B cell (primary cell): ENCODE results near the gene LRP5. TPM values are rescaled to one million over a fixed set of nuclear protein-coding genes. Genes with fewer than 3 reads are reported as not detected.

Experiments
- ATAC-seq: fragments of 200-7000 bp; cut with Tn5 transposase; one replicate; pipeline ENCODE4 v1.10.0; 2021; ENCODE audit warnings: low read depth, mild to moderate bottlenecking, moderate number of reproducible peaks, moderate library complexity
- CTCF ChIA-PET: fragments of 350-600 bp; sonication (Branson Sonifier 250); formaldehyde crosslinking; loops from one replicate; lab custom pipeline; 2021; ENCODE audit warnings: antibody characterized with exemption, inconsistent platforms; lab: Charles Lee
- POLR2A ChIA-PET: fragments of 350-600 bp; sonication (Branson Sonifier 250); formaldehyde crosslinking; loops from one replicate; lab custom pipeline; 2021; ENCODE audit warnings: antibody characterized with exemption; lab: Charles Lee
- DNase-seq: peaks from one replicate; pipeline ENCODE4 v3.0.0; 2013
- H2AFZ ChIP-seq: 2 replicates; pipeline ENCODE4 v1.6.1; 2012; ENCODE audit warnings: mild to moderate bottlenecking, low read depth, low read length; ENCODE audit not compliant: insufficient read depth, poor library complexity, severe bottlenecking
- H3K27ac ChIP-seq, 2 donors: 1 replicate in 1 of 2; 2 replicates in 1 of 2; pipeline ENCODE4 v1.5.1; 2012 to 2013; ENCODE audit warnings: low read length in 2 of 2, mild to moderate bottlenecking in 2 of 2, moderate library complexity in 1 of 2
- H3K27me3 ChIP-seq, 4 experiments: fragments of 200-600 bp in 1 of 4; sonication (generic) in 1 of 4; replicated peaks in 1 of 4; 1 replicate in 2 of 4; 2 replicates in 2 of 4; pipeline versions ENCODE4 v1.6.1 to v1.7.0; 2013 to 2016; ENCODE audit warnings: low read length in 3 of 4, mild to moderate bottlenecking in 2 of 4, mixed read lengths in 1 of 4, moderate library complexity in 1 of 4; ENCODE audit not compliant: insufficient read depth in 4 of 4, control insufficient read depth in 3 of 4; ENCODE audit errors: control extremely low read depth in 1 of 4
- H3K36me3 ChIP-seq, 2 experiments: replicated peaks in 1 of 2; 1 replicate in 1 of 2; 2 replicates in 1 of 2; pipeline versions ENCODE4 v1.6.1 to v1.7.1; 2013; ENCODE audit warnings: low read length in 1 of 2; ENCODE audit not compliant: insufficient read depth in 2 of 2, control insufficient read depth in 1 of 2; ENCODE audit errors: control extremely low read depth in 1 of 2, extremely low read depth in 1 of 2
- H3K4me1 ChIP-seq, 2 donors: fragments of 200-600 bp in 1 of 2; sonication (generic) in 1 of 2; 1 replicate in 1 of 2; 2 replicates in 1 of 2; pipeline versions ENCODE4 v1.5.1 to v1.6.1; 2013 to 2017; ENCODE audit warnings: low read length in 2 of 2; ENCODE audit not compliant: control insufficient read depth in 2 of 2, insufficient read depth in 2 of 2
- H3K4me2 ChIP-seq: replicated peaks from 2 replicates; pipeline ENCODE3; 2012; ENCODE audit warnings: mild to moderate bottlenecking, low read depth, low read length; ENCODE audit not compliant: poor library complexity, severe bottlenecking
- H3K4me3 ChIP-seq, 5 experiments: fragments of 200-600 bp in 1 of 5; sonication (generic) in 1 of 5; 1 replicate in 3 of 5; 2 replicates in 2 of 5; pipeline versions ENCODE4 v1.5.1 to v1.7.0; 2011 to 2016; ENCODE audit warnings: low read length in 4 of 5, mild to moderate bottlenecking in 4 of 5, low read depth in 2 of 5, control low read depth in 1 of 5, moderate library complexity in 1 of 5; ENCODE audit not compliant: insufficient read depth in 1 of 5; ENCODE audit errors: control extremely low read depth in 1 of 5, extremely low read depth in 1 of 5
- H3K79me2 ChIP-seq: fragments of 200-600 bp; sonication (generic); one replicate; pipeline ENCODE4 v1.6.0; 2016; ENCODE audit warnings: low read length; ENCODE audit not compliant: control insufficient read depth, insufficient read depth
- H3K9ac ChIP-seq: fragments of 200-600 bp; sonication (generic); 2 replicates; pipeline ENCODE4 v1.6.1; 2017; ENCODE audit warnings: mild to moderate bottlenecking, low read length, moderate library complexity
- H3K9me3 ChIP-seq, 3 donors: one replicate each; pipeline versions ENCODE4 v1.6.1 to v1.7.1; 2013; ENCODE audit warnings: low read length in 2 of 3; ENCODE audit not compliant: control insufficient read depth in 2 of 3, insufficient read depth in 1 of 3; ENCODE audit errors: control extremely low read depth in 1 of 3
- H4K20me1 ChIP-seq: 2 replicates; pipeline ENCODE4 v1.6.0; 2012; ENCODE audit warnings: mild to moderate bottlenecking, low read length; ENCODE audit not compliant: insufficient read depth, control insufficient read depth, poor library complexity, severe bottlenecking
- H3K27ac Mint-ChIP-seq: one replicate; pipeline ENCODE4 v1.8.0; 2021; ENCODE audit warnings: mixed read lengths
- H3K27me3 Mint-ChIP-seq: one replicate; pipeline ENCODE4 v1.8.0; 2021; ENCODE audit warnings: mixed read lengths
- H3K4me1 Mint-ChIP-seq: one replicate; pipeline ENCODE4 v1.8.0; 2021; ENCODE audit warnings: mixed read lengths
- H3K4me3 Mint-ChIP-seq: one replicate; pipeline ENCODE4 v1.8.0; 2021; ENCODE audit warnings: mixed read lengths
- H3K9me3 Mint-ChIP-seq: one replicate; pipeline ENCODE4 v1.8.0; 2022; ENCODE audit warnings: mixed read lengths; ENCODE audit not compliant: insufficient read depth
- EZH2 ChIP-seq: IDR thresholded peaks from 2 replicates; pipeline ENCODE4 v1.6.1; 2012; ENCODE audit warnings: borderline replicate concordance, low read depth, mild to moderate bottlenecking, moderate library complexity, low read length; ENCODE audit not compliant: insufficient read depth, poor library complexity, severe bottlenecking
- WGBS: methylation state at CpG from one replicate; pipeline ENCODE4 v1.1.5; 2013; ENCODE audit warnings: missing lambda C conversion rate; ENCODE audit not compliant: insufficient coverage; 5-methylcytosine and 5-hydroxymethylcytosine counted together
- intact Hi-C: fragments of 100-400 bp; cut with micrococcal nuclease; formaldehyde crosslinking; loops from one replicate; pipeline ENCODE4 v1.10.0; 2022
- polyA plus RNA-seq: library from polyadenylated mRNA; depleted of rRNA; stranded (reverse); fragments of >200 nt; gene quantifications from 2 replicates; pipeline ENCODE4 v1.2.3, GENCODE V29; 2012
- total RNA-seq, 2 donors: library from RNA; stranded (reverse); fragments of 120-200 nt in 1 of 2; gene quantifications; 1 replicate in 1 of 2; 2 replicates in 1 of 2; pipeline versions ENCODE4 v1.2.3 to v1.2.4, GENCODE V29; 2013 to 2022
- TF ChIP-seq, protein P1 (sequence below): fragments of 200-600 bp; IDR thresholded peaks from one replicate; pipeline ENCODE4 v1.8.0; 2022; ENCODE audit warnings: antibody characterized with exemption, mild to moderate bottlenecking

Gene LRP5
- total and polyA plus RNA-seq, 2 donors (not counting 1 experiment from before 2014, with no cell fraction given) = 2.4 to 13.9 TPM

GRCh38 chr11:68437927-68438657 lies 125.7 kb downstream of the LRP5 start:
- no peak for DNase-seq

More at GRCh38 chr11:68437927-68438657, 125.7 kb downstream of the LRP5 start:
- 95% methylated on average over 27 of the region's 34 CpGs for WGBS
- H3K4me3 Mint-ChIP-seq = no peak overlapping the region
- peaks cover 29% of the 10 kb centered on the region for H3K4me1 Mint-ChIP-seq
- Histone ChIP-seq H2AFZ (no peak overlapping the region), H3K36me3 (no peaks in the 10 kb centered on the region), H3K4me2 (no peak overlapping the region), H3K4me3 (no peak overlapping the region), H4K20me1 (no peaks in the 10 kb centered on the region), H3K4me1 (peaks cover 16 to 26% of the 10 kb centered on the region in 2 donors), H3K27ac (no peak overlapping the region), H3K27me3 (no peaks in the 10 kb centered on the region), H3K79me2 (no peaks in the 10 kb centered on the region), H3K9ac (no peak overlapping the region), H3K9me3 (no peaks in the 10 kb centered on the region)
- no peak for TF ChIP-seq EZH2
- TF ChIP-seq, protein P1, sequence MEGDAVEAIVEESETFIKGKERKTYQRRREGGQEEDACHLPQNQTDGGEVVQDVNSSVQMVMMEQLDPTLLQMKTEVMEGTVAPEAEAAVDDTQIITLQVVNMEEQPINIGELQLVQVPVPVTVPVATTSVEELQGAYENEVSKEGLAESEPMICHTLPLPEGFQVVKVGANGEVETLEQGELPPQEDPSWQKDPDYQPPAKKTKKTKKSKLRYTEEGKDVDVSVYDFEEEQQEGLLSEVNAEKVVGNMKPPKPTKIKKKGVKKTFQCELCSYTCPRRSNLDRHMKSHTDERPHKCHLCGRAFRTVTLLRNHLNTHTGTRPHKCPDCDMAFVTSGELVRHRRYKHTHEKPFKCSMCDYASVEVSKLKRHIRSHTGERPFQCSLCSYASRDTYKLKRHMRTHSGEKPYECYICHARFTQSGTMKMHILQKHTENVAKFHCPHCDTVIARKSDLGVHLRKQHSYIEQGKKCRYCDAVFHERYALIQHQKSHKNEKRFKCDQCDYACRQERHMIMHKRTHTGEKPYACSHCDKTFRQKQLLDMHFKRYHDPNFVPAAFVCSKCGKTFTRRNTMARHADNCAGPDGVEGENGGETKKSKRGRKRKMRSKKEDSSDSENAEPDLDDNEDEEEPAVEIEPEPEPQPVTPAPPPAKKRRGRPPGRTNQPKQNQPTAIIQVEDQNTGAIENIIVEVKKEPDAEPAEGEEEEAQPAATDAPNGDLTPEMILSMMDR = no peak
- ChIA-PET CTCF (interaction anchor here (0.6 kb wide), 1 partner anchor 33 kb away, joined by 3 read pairs; no protein-coding TSS in a partner anchor), POLR2A (no interaction called here)
- no peak overlapping the region for H3K27ac Mint-ChIP-seq
- intact Hi-C loops = no loop called here
- no peaks in the 10 kb centered on the region for H3K27me3 Mint-ChIP-seq
- no peak for ATAC-seq
- no peaks in the 10 kb centered on the region for H3K9me3 Mint-ChIP-seq
